Neutrophil (primary cell): Measurements from ENCODE around the gene DNAJB1.
A peak's percentile ranks its signal among the peaks of the same experiment; 100 is the strongest.

Source experiments
- H3K27ac ChIP-seq: fragments of 200-600 bp; sonication (generic); 2 replicates; pipeline ENCODE4 v1.5.1; 2016; ENCODE audit warnings: mild to moderate bottlenecking, moderate library complexity
- H3K27me3 ChIP-seq: fragments of 200-600 bp; sonication (generic); 2 replicates; pipeline ENCODE4 v1.6.0; 2016; ENCODE audit warnings: mild to moderate bottlenecking
- H3K36me3 ChIP-seq: fragments of 200-600 bp; sonication (generic); 2 replicates; pipeline ENCODE4 v1.5.1; 2017
- H3K4me1 ChIP-seq, 2 experiments: fragments of 200-600 bp in 1 of 2; sonication (generic) in 1 of 2; 1 replicate in 1 of 2; 2 replicates in 1 of 2; pipeline versions ENCODE4 v1.5.1 to v1.6.1; 2013 to 2016; ENCODE audit warnings: low read depth in 1 of 2, low read length in 1 of 2, mild to moderate bottlenecking in 1 of 2, moderate library complexity in 1 of 2; ENCODE audit not compliant: control insufficient read depth in 1 of 2, insufficient read depth in 1 of 2
- H3K4me3 ChIP-seq, 2 experiments: fragments of 200-600 bp in 1 of 2; sonication (generic) in 1 of 2; 1 replicate in 1 of 2; 2 replicates in 1 of 2; pipeline ENCODE4 v1.5.1; 2013 to 2016; ENCODE audit warnings: low read depth in 1 of 2, low read length in 1 of 2, mild to moderate bottlenecking in 1 of 2, moderate library complexity in 1 of 2
- H3K9me3 ChIP-seq: fragments of 200-600 bp; sonication (generic); 2 replicates; pipeline ENCODE4 v1.5.1; 2016
- CTCF ChIP-seq: fragments of 200-600 bp; sonication (generic); IDR thresholded peaks from 2 replicates; pipeline ENCODE4 v1.5.1; 2016; ENCODE audit warnings: antibody characterized with exemption

The DNAJB1 gene

GRCh38 chr19:14473978-14474578 is 44.1 kb downstream of the DNAJB1 start:
- TF ChIP-seq CTCF, result no peak
- H3K4me3 ChIP-seq, result no peak overlapping the region

GRCh38 chr19:14473073-14473977 is 44.9 kb downstream of the DNAJB1 start:
- Histone ChIP-seq H3K4me3 (no peak overlapping the region), H3K27me3 (peaks cover 60% of the 10 kb centered on the region), H3K9me3 (no peaks in the 10 kb centered on the region), H3K36me3 (peaks cover 38% of the 10 kb centered on the region), H3K4me1 (peaks cover 36 to 37% of the 10 kb centered on the region in 2 experiments), H3K27ac (no peak overlapping the region)
- no peak for TF ChIP-seq CTCF

More at GRCh38 chr19:14473978-14474578, 44.1 kb downstream of the DNAJB1 start:
- Histone ChIP-seq H3K9me3 (no peaks in the 10 kb centered on the region), H3K4me1 (peaks cover 36 to 37% of the 10 kb centered on the region in 2 experiments), H3K27me3 (peaks cover 60% of the 10 kb centered on the region), H3K27ac (no peak overlapping the region), H3K36me3 (peaks cover 30% of the 10 kb centered on the region)

GRCh38 chr19:14472202-14472938 is 45.8 kb downstream of the DNAJB1 start:
- peak; percentile 95 for TF ChIP-seq CTCF
- H3K9me3 ChIP-seq, result no peaks in the 10 kb centered on the region
- H3K4me1 ChIP-seq, result peaks cover 36 to 37% of the 10 kb centered on the region in 2 experiments
- peaks cover 47% of the 10 kb centered on the region for H3K36me3 ChIP-seq
- peak overlapping the region in 1 of 2 experiments; percentile 28 for H3K4me3 ChIP-seq
- peaks cover 58% of the 10 kb centered on the region for H3K27me3 ChIP-seq
- H3K27ac ChIP-seq, result no peak overlapping the region

GRCh38 chr19:14471436-14472187 is 46.6 kb downstream of the DNAJB1 start:
- no peak overlapping the region for H3K27ac ChIP-seq
- H3K27me3 ChIP-seq, result peaks cover 50% of the 10 kb centered on the region
- peaks cover 55% of the 10 kb centered on the region for H3K36me3 ChIP-seq
- TF ChIP-seq CTCF, result no peak
- H3K9me3 ChIP-seq, result no peaks in the 10 kb centered on the region
- peak overlapping the region in 1 of 2 experiments; percentile 28 for H3K4me3 ChIP-seq
- H3K4me1 ChIP-seq, result peaks cover 31 to 32% of the 10 kb centered on the region in 2 experiments
